DOHH2 (cell line): ENCODE data around the gene ANO4.

Experiments used
- CTCF ChIP-seq: fragments of 200-600 bp; sonication (generic); IDR thresholded peaks from one replicate; pipeline ENCODE4 v1.5.1; 2014; ENCODE audit warnings: antibody characterized with exemption, mild to moderate bottlenecking, low read depth, low read length; ENCODE audit not compliant: poor library complexity, severe bottlenecking
- EZH2phosphoT487 ChIP-seq: fragments of 200-600 bp; sonication (generic); IDR thresholded peaks from 2 replicates; pipeline ENCODE4 v1.6.1; 2017; ENCODE audit warnings: borderline replicate concordance, mild to moderate bottlenecking, antibody characterized with exemption, low read length, moderate library complexity, mixed read lengths

- TF ChIP-seq CTCF: no peak
- TF ChIP-seq EZH2phosphoT487: no peak
These were observed 208.3 kb downstream of the ANO4 start for GRCh38 chr12:101002696-101003419.
